GM12878 (cell line): ENCODE measurements around the gene ALDH1A2. TPM values are rescaled to one million over a fixed set of nuclear protein-coding genes. Genes with fewer than 3 reads are reported as not detected.

Source experiments
- ATAC-seq: fragments of 200-7000 bp; cut with Tn5 transposase; 3 replicates; pipeline ENCODE4 v1.9.1; 2020; ENCODE audit warnings: mild to moderate bottlenecking, moderate library complexity
- BruUV-seq: library from RNA; stranded (reverse); fragments of 400-500 nt; replicated peaks from 2 replicates; lab custom pipeline; 2021; lab: Mats Ljungman, UMichigan
- CTCF ChIA-PET: fragments of 300-600 bp; sonication (Branson Sonifier 250); formaldehyde crosslinking; extraction: SDS; loops from one replicate; lab custom pipeline; 2021; ENCODE audit warnings: inconsistent platforms; lab: Yijun Ruan, JAX
- POLR2A ChIA-PET: fragments of 350-600 bp; formaldehyde crosslinking; extraction: SDS; loops from one replicate; lab custom pipeline; 2021; ENCODE audit warnings: inconsistent platforms; lab: Charles Lee
- RAD21 ChIA-PET: fragments of 300-600 bp; sonication (Branson Sonifier 250); formaldehyde crosslinking; loops from one replicate; lab custom pipeline; 2023; ENCODE audit warnings: antibody characterized with exemption; ENCODE audit not compliant: unreplicated experiment; lab: Charles Lee
- SMC1A ChIA-PET: fragments of 300-600 bp; sonication (Branson Sonifier 250); formaldehyde crosslinking; loops from one replicate; lab custom pipeline; 2023; ENCODE audit not compliant: unreplicated experiment, uncharacterized antibody; lab: Charles Lee
- DNase-seq: peaks from one replicate; pipeline ENCODE4 v3.0.0-alpha.2; 2011; ENCODE audit warnings: low read depth, low spot score
- FAIRE-seq: peaks from 3 replicates; lab custom pipeline; 2011; peaks lifted over from hg19 to GRCh38; lab: Jason Lieb, UNC
- H2AFZ ChIP-seq: 2 replicates; pipeline ENCODE4 v1.6.0; 2011; ENCODE audit warnings: low read depth, low read length, control low read depth; ENCODE audit not compliant: control insufficient read depth
- H3K27ac ChIP-seq: 2 replicates; pipeline ENCODE4 v1.5.1; 2011; ENCODE audit warnings: control low read depth; ENCODE audit not compliant: control insufficient read depth, insufficient read depth
- H3K27me3 ChIP-seq, 2 experiments: replicated peaks in 1 of 2; 2 replicates each; pipeline versions ENCODE4 v1.6.0 to v1.6.1; 2011; ENCODE audit warnings: low read length in 1 of 2; ENCODE audit not compliant: control insufficient read depth in 2 of 2, insufficient read depth in 2 of 2
- H3K36me3 ChIP-seq, 2 experiments: 2 replicates each; pipeline ENCODE4 v1.5.1; 2011; ENCODE audit warnings: low read length in 1 of 2; ENCODE audit not compliant: control insufficient read depth in 2 of 2, insufficient read depth in 2 of 2
- H3K4me1 ChIP-seq: 2 replicates; pipeline ENCODE4 v1.6.1; 2011; ENCODE audit warnings: mild to moderate bottlenecking, low read length, moderate library complexity, mixed read lengths; ENCODE audit not compliant: control insufficient read depth, insufficient read depth
- H3K4me2 ChIP-seq: 2 replicates; pipeline ENCODE4 v1.6.0; 2011; ENCODE audit warnings: control low read depth; ENCODE audit not compliant: control insufficient read depth, insufficient read depth
- H3K4me3 ChIP-seq: fragments of 200-600 bp; sonication (generic); 2 replicates; pipeline ENCODE4 v1.5.1; 2016
- H3K79me2 ChIP-seq: 2 replicates; pipeline ENCODE4 v1.6.0; 2011; ENCODE audit warnings: low read length; ENCODE audit not compliant: control insufficient read depth, insufficient read depth
- H3K9ac ChIP-seq: 2 replicates; pipeline ENCODE4 v1.8.0; 2011; ENCODE audit warnings: low read length, control low read depth, mixed read lengths; ENCODE audit not compliant: control insufficient read depth, insufficient read depth
- H3K9me3 ChIP-seq: replicated peaks from 3 replicates; pipeline ENCODE4 v1.5.1; 2011; ENCODE audit warnings: mild to moderate bottlenecking, low read length; ENCODE audit not compliant: control insufficient read depth, insufficient read depth
- H4K20me1 ChIP-seq: 2 replicates; pipeline ENCODE4 v1.6.0; 2011; ENCODE audit not compliant: control insufficient read depth, insufficient read depth
- CBX3 ChIP-seq: fragments of 200-600 bp; sonication (generic); IDR thresholded peaks from 2 replicates; pipeline ENCODE4 v1.6.1; 2016; ENCODE audit warnings: low read depth, borderline replicate concordance
- CEBPZ ChIP-seq: fragments of 150-350 bp; IDR thresholded peaks from 2 replicates; pipeline ENCODE4 v1.6.1; 2016; ENCODE audit warnings: low read depth, low read length
- NBN ChIP-seq: fragments of 450-650 bp; IDR thresholded peaks from 2 replicates; pipeline ENCODE4 v1.6.1; 2016
- RBBP5 ChIP-seq: fragments of 200-600 bp; sonication (generic); conservative IDR thresholded peaks from 2 replicates; pipeline ENCODE4 v1.6.1; 2016
- TBL1XR1 ChIP-seq: IDR thresholded peaks from 2 replicates; pipeline ENCODE4 v1.6.1; 2012; ENCODE audit warnings: low read depth, low read length, improper control_type of control experiment
- WGBS: methylation state at CpG from one replicate; pipeline ENCODE4 v1.1.6; 2016; ENCODE audit warnings: low lambda C conversion rate; ENCODE audit not compliant: insufficient replicate concordance, insufficient coverage; ENCODE audit errors: missing lambda C conversion rate; 5-methylcytosine and 5-hydroxymethylcytosine counted together
- in situ Hi-C: fragments of 300-500 bp; cut with MboI; formaldehyde crosslinking; loops from 9 replicates; pipeline ENCODE4 v1.14.3; 2018; ENCODE audit warnings: mixed read lengths
- intact Hi-C: fragments of 100-400 bp; cut with micrococcal nuclease; formaldehyde crosslinking; loops from one replicate; pipeline ENCODE4 v1.14.2; 2022; ENCODE audit not compliant: unreplicated experiment
- polyA plus RNA-seq, 11 experiments: library from polyadenylated mRNA; depleted of rRNA in 4 of 11; unstranded in 6 of 11; stranded (reverse) in 5 of 11; fragments of >200 nt; fragmentation: Nextera tagmentation in 4 of 11; fragmentation: Illumina TruSeq in 1 of 11; extraction: Ambion mirVana in 4 of 11; extraction: Trizol in 1 of 11; gene quantifications; 1 replicate in 1 of 11; 2 replicates in 10 of 11; pipeline versions ENCODE4 v1.2.1 to v1.2.3, GENCODE V29; 2011 to 2016; ENCODE audit warnings: inconsistent platforms in 2 of 11, missing spikeins in 2 of 11, low read depth in 1 of 11
- total RNA-seq, 4 experiments: library from RNA; depleted of rRNA in 3 of 4; stranded (reverse); fragments of >200 nt in 3 of 4; fragmentation: Illumina TruSeq in 1 of 4; extraction: Trizol in 1 of 4; gene quantifications; 2 replicates each; pipeline versions ENCODE4 v1.2.1 to v1.2.3, GENCODE V29; 2013 to 2021

ALDH1A2 gene
- total and polyA plus RNA-seq, 10 of the 15 experiments (the other 5 are each of a cell fraction or from before 2014, with no cell fraction given), result 0.06 to 0.92 (median 0.18) TPM; not detected in 5

DNA sequence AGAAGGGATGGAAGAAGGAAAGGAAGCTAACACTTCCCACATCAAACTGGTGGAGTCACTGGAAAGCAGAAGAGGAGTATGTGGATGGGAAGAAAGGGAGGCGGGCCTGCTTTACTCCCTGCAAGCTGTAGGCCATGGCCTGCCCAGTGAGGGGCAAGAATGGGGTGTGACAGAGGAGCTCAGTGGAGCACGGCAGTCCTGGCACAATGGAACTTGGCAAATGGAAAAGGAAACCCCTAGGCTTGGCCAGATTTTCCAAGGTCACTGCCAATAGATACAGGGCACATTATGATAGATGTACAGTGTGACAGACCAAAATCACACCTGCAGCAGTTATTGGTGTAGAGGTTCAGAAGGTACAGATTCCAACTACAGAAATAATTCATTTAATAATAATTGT is 111.6 kb downstream of the ALDH1A2 start:
- H3K4me3 ChIP-seq, result no peak overlapping the region
- ChIA-PET SMC1A (interaction anchor here (1.2 kb wide), 1 partner anchor 38 kb away, joined by 3 read pairs; no protein-coding TSS in a partner anchor), POLR2A (no interaction called here), CTCF (interaction anchor here (1.1 kb wide), 1 partner anchor 16 kb away, joined by 3 read pairs; no protein-coding TSS in a partner anchor), RAD21 (no interaction called here)
- H3K36me3 ChIP-seq, result no peaks in the 10 kb centered on the region
- H3K27ac ChIP-seq, result no peak overlapping the region
- H2AFZ ChIP-seq, result no peak overlapping the region
- no peak for ATAC-seq
- H3K79me2 ChIP-seq, result no peaks in the 10 kb centered on the region
- peaks cover 0 to 3% of the 10 kb centered on the region in 2 experiments; a peak in 2 of 4 replicates for H3K27me3 ChIP-seq
- DNase-seq, result no peak
- no peak overlapping the region for H3K9ac ChIP-seq
- intact Hi-C loops, result no loop called here
- 0% methylated on average over 2 of the region's 2 CpGs for WGBS
- no peak overlapping the region for H3K4me2 ChIP-seq
- H4K20me1 ChIP-seq, result no peaks in the 10 kb centered on the region
- no TSS peak for BruUV-seq
- no peaks in the 10 kb centered on the region for H3K9me3 ChIP-seq
- FAIRE-seq, result no peak
- TF ChIP-seq TBL1XR1 (no peak), RBBP5 (no peak), CBX3 (no peak), NBN (no peak)
- TF ChIP-seq, all 136 proteins: peak for 0
- in situ Hi-C loops, result no loop called here
- H3K4me1 ChIP-seq, result no peaks in the 10 kb centered on the region

- BruUV-seq, result no TSS peak
- Histone ChIP-seq H3K79me2 (no peaks in the 10 kb centered on the region), H3K9me3 (no peaks in the 10 kb centered on the region), H3K27me3 (peaks cover 0 to 2% of the 10 kb centered on the region in 2 experiments; a peak in 2 of 4 replicates), H3K4me1 (no peaks in the 10 kb centered on the region), H3K9ac (no peak overlapping the region), H3K4me2 (no peak overlapping the region), H4K20me1 (no peaks in the 10 kb centered on the region), H2AFZ (no peak overlapping the region), H3K27ac (no peak overlapping the region), H3K36me3 (no peaks in the 10 kb centered on the region), H3K4me3 (no peak overlapping the region)
- no peak for DNase-seq
- CTCF ChIA-PET, result no interaction called here
- intact Hi-C loops, result no loop called here
- ATAC-seq, result no peak
- POLR2A ChIA-PET, result interaction anchor here (0.6 kb wide), 1 partner anchor 540 kb away, joined by 3 read pairs; no protein-coding TSS in a partner anchor
- RAD21 ChIA-PET, result no interaction called here
- 20% methylated on average over 7 of the region's 7 CpGs for WGBS
- in situ Hi-C loops, result no loop called here
- SMC1A ChIA-PET, result no interaction called here
- no peak for FAIRE-seq
- no peak for TF ChIP-seq CEBPZ
Observed at GRCh38 chr15:57951328-57951932, 114.1 kb downstream of the ALDH1A2 start.
